Common myeloid progenitor, CD34-positive (primary cell): Measurements from ENCODE around the gene RAI1.

Source experiments
- CTCF ChIA-PET: fragments of 350-600 bp; sonication (Branson Sonifier 250); formaldehyde crosslinking; loops from one replicate; lab custom pipeline; 2021; ENCODE audit warnings: antibody characterized with exemption; lab: Charles Lee
- POLR2A ChIA-PET: fragments of 350-600 bp; sonication (Branson Sonifier 250); formaldehyde crosslinking; loops from one replicate; lab custom pipeline; 2021; ENCODE audit warnings: antibody characterized with exemption; lab: Charles Lee
- DNase-seq, 3 donors: peaks; one replicate each; pipeline versions ENCODE4 v3.0.0 to v3.0.0-alpha.2; 2013
- H3K27ac ChIP-seq, 2 experiments: 1 replicate in 1 of 2; 2 replicates in 1 of 2; pipeline ENCODE4 v1.7.0; 2013; ENCODE audit warnings: inconsistent platforms in 2 of 2, low read length in 2 of 2, mild to moderate bottlenecking in 2 of 2, low read depth in 1 of 2, moderate library complexity in 1 of 2; ENCODE audit not compliant: severe bottlenecking in 2 of 2, insufficient read depth in 1 of 2, poor library complexity in 1 of 2
- H3K27me3 ChIP-seq, 5 experiments: replicated peaks in 2 of 5; 1 replicate in 3 of 5; 2 replicates in 2 of 5; pipeline versions ENCODE4 v1.6.1 to v1.7.0; 2013; ENCODE audit warnings: low read length in 4 of 5, mild to moderate bottlenecking in 2 of 5, moderate library complexity in 2 of 5, inconsistent platforms in 1 of 5; ENCODE audit not compliant: insufficient read depth in 5 of 5, control insufficient read depth in 4 of 5
- H3K36me3 ChIP-seq, 4 experiments: 1 replicate in 2 of 4; 2 replicates in 2 of 4; pipeline versions ENCODE4 v1.6.1 to v1.7.0; 2013; ENCODE audit warnings: low read length in 3 of 4, control low read depth in 1 of 4, mild to moderate bottlenecking in 1 of 4; ENCODE audit not compliant: control insufficient read depth in 4 of 4, insufficient read depth in 4 of 4
- H3K4me1 ChIP-seq, 4 experiments: 1 replicate in 3 of 4; 2 replicates in 1 of 4; pipeline versions ENCODE4 v1.6.1 to v1.7.1; 2013; ENCODE audit warnings: low read length in 3 of 4, mild to moderate bottlenecking in 3 of 4, control low read depth in 1 of 4, inconsistent platforms in 1 of 4, moderate library complexity in 1 of 4; ENCODE audit not compliant: control insufficient read depth in 4 of 4, insufficient read depth in 4 of 4; ENCODE audit errors: control extremely low read depth in 1 of 4
- H3K4me3 ChIP-seq, 7 experiments: 1 replicate in 4 of 7; 2 replicates in 3 of 7; pipeline versions ENCODE4 v1.5.1 to v1.7.0; 2013; ENCODE audit warnings: mild to moderate bottlenecking in 7 of 7, low read length in 6 of 7, moderate library complexity in 6 of 7, inconsistent platforms in 2 of 7, low read depth in 2 of 7, control low read depth in 1 of 7; ENCODE audit not compliant: insufficient read depth in 4 of 7, control insufficient read depth in 1 of 7; ENCODE audit errors: extremely low read depth in 1 of 7
- H3K9me3 ChIP-seq, 5 experiments: 1 replicate in 4 of 5; 2 replicates in 1 of 5; pipeline versions ENCODE4 v1.6.1 to v1.7.1; 2013; ENCODE audit warnings: low read length in 4 of 5, mild to moderate bottlenecking in 2 of 5, inconsistent platforms in 1 of 5, low read depth in 1 of 5, moderate library complexity in 1 of 5; ENCODE audit not compliant: control insufficient read depth in 4 of 5, insufficient read depth in 2 of 5; ENCODE audit errors: control extremely low read depth in 1 of 5
- WGBS: methylation state at CpG from one replicate; pipeline ENCODE4 v1.1.5; 2013; ENCODE audit not compliant: insufficient coverage; 5-methylcytosine and 5-hydroxymethylcytosine counted together

Gene RAI1

GRCh38 chr17:17813725-17814095 lies 132.5 kb downstream of the RAI1 start:
- WGBS: 95% methylated on average over 16 of the region's 16 CpGs
- ChIA-PET CTCF (interaction anchor here (1.0 to 21.2 kb wide), 9 partner anchors 8 to 220 kb away, joined by 3 to 295 read pairs (median 14); no protein-coding TSS in a partner anchor), POLR2A (interaction anchor here (0.9 to 1.6 kb wide), 2 partner anchors 27 to 47 kb away, joined by 3 to 5 read pairs; no protein-coding TSS in a partner anchor)
- H3K36me3 ChIP-seq: peaks cover 8 to 80% (median 49%) of the 10 kb centered on the region in 4 experiments
- no peaks in the 10 kb centered on the region for H3K27me3 ChIP-seq
- no peak overlapping the region for H3K27ac ChIP-seq
- DNase-seq: no peak
- peaks cover 0 to 14% (median 6%) of the 10 kb centered on the region in 4 experiments for H3K4me1 ChIP-seq
- H3K9me3 ChIP-seq: no peaks in the 10 kb centered on the region
- no peak overlapping the region for H3K4me3 ChIP-seq

- Histone ChIP-seq H3K4me1 (peaks cover 0 to 14% (median 6%) of the 10 kb centered on the region in 4 experiments), H3K27ac (no peak overlapping the region), H3K9me3 (no peaks in the 10 kb centered on the region), H3K36me3 (peaks cover 8 to 86% (median 53%) of the 10 kb centered on the region in 4 experiments), H3K4me3 (no peak overlapping the region), H3K27me3 (no peaks in the 10 kb centered on the region)
- no peak for DNase-seq
- POLR2A ChIA-PET: interaction anchor here (0.9 kb wide), 1 partner anchor 26 kb away, joined by 3 read pairs; no protein-coding TSS in a partner anchor
- CTCF ChIA-PET: interaction anchor here (1.0 to 21.2 kb wide), 10 partner anchors 7 to 135 kb away, joined by 3 to 295 read pairs (median 9); no protein-coding TSS in a partner anchor
- 93% methylated on average over 9 of the region's 20 CpGs for WGBS
These were observed 133.2 kb downstream of the RAI1 start for GRCh38 chr17:17814162-17815061.

- POLR2A ChIA-PET: no interaction called here
- CTCF ChIA-PET: interaction anchor here (1.0 to 21.2 kb wide), 7 partner anchors 13 to 136 kb away, joined by 3 to 295 read pairs (median 4); no protein-coding TSS in a partner anchor
- H3K27me3 ChIP-seq: no peaks in the 10 kb centered on the region
- peaks cover 0 to 21% (median 7%) of the 10 kb centered on the region in 4 experiments for H3K4me1 ChIP-seq
- H3K36me3 ChIP-seq: peaks cover 8 to 90% (median 54%) of the 10 kb centered on the region in 4 experiments
- H3K4me3 ChIP-seq: no peak overlapping the region
- 89% methylated on average over 6 of the region's 8 CpGs for WGBS
- DNase-seq: no peak
- H3K9me3 ChIP-seq: no peaks in the 10 kb centered on the region
- no peak overlapping the region for H3K27ac ChIP-seq
These were observed 133.8 kb downstream of the RAI1 start for GRCh38 chr17:17815062-17815406.

DNA sequence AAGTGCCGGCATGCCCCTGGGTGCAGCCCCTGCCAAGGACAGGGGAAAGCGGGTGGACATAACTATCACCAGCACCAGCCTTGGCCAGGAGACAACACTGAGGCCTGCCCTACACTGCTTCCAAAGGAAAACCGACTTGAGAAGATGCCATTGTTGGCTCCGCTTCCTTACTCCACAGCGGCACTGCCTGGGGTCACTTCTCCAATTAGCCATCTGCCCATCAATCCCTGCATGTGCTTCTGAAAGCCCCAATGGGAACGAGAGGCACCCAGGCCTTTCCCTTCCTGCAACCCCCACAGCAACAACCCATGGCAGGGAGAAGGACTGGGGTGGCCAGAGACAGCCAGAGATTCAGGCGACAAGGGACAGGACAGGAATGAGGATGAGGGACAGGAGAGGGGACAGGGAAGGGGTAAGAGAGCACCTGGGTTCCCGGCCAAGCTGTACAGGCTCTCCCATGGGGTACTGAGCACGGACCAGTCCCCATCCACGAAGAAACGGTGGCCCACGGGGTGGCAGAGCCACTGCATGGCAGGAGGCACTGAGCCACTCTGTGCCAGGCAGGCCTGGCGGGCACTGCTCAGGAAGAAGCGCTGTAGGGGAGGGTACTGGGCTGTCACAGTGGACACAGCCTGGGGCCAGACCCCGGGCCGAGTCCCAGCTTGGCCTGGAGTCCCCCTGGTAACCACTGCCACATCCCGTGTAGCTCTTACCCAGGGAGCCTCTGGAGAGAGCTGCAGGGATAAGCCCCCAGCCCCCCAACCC lies 134.4 kb downstream of the RAI1 start:
- no peaks in the 10 kb centered on the region for H3K9me3 ChIP-seq
- H3K36me3 ChIP-seq: peaks cover 8 to 90% (median 55%) of the 10 kb centered on the region in 4 experiments
- peaks cover 0 to 26% (median 7%) of the 10 kb centered on the region in 4 experiments for H3K4me1 ChIP-seq
- ChIA-PET POLR2A (no interaction called here), CTCF (interaction anchor here (1.0 to 21.2 kb wide), 7 partner anchors 11 to 137 kb away, joined by 3 to 295 read pairs (median 6); no protein-coding TSS in a partner anchor)
- no peaks in the 10 kb centered on the region for H3K27me3 ChIP-seq
- H3K27ac ChIP-seq: no peak overlapping the region
- 97% methylated on average over 12 of the region's 17 CpGs for WGBS
- DNase-seq: no peak
- no peak overlapping the region for H3K4me3 ChIP-seq

- H3K27ac ChIP-seq: no peak overlapping the region
- no peaks in the 10 kb centered on the region for H3K9me3 ChIP-seq
- peaks cover 0 to 33% (median 7%) of the 10 kb centered on the region in 4 experiments for H3K4me1 ChIP-seq
- ChIA-PET CTCF (interaction anchor here (2.0 to 21.2 kb wide), 2 partner anchors 10 to 42 kb away, joined by 6 to 295 read pairs; no protein-coding TSS in a partner anchor), POLR2A (interaction anchor here (0.6 kb wide), 1 partner anchor 135 kb away, joined by 3 read pairs; the partner anchor contains the start of gene RAI1)
- H3K4me3 ChIP-seq: no peak overlapping the region
- WGBS: 92% methylated on average over 20 of the region's 22 CpGs
- H3K27me3 ChIP-seq: no peaks in the 10 kb centered on the region
- peaks cover 8 to 89% (median 53%) of the 10 kb centered on the region in 4 experiments for H3K36me3 ChIP-seq
- DNase-seq: no peak
These were observed 135.1 kb downstream of the RAI1 start for GRCh38 chr17:17816240-17816814.

- H3K27ac ChIP-seq: no peak overlapping the region
- 95% methylated on average over 23 of the region's 24 CpGs for WGBS
- CTCF ChIA-PET: interaction anchor here (2.0 to 21.2 kb wide), 2 partner anchors 9 to 41 kb away, joined by 6 to 295 read pairs; no protein-coding TSS in a partner anchor
- peaks cover 8 to 88% (median 53%) of the 10 kb centered on the region in 4 experiments for H3K36me3 ChIP-seq
- POLR2A ChIA-PET: interaction anchor here (0.6 kb wide), 1 partner anchor 136 kb away, joined by 3 read pairs; the partner anchor contains the start of gene RAI1
- H3K4me3 ChIP-seq: no peak overlapping the region
- no peaks in the 10 kb centered on the region for H3K27me3 ChIP-seq
- no peak for DNase-seq
- H3K4me1 ChIP-seq: peaks cover 0 to 34% (median 5%) of the 10 kb centered on the region in 4 experiments
- H3K9me3 ChIP-seq: no peaks in the 10 kb centered on the region
These were observed 135.7 kb downstream of the RAI1 start for GRCh38 chr17:17816831-17817551.
